HepG2 (cell line): ENCODE data around the gene GMFB. TPM values are rescaled to one million over a fixed set of nuclear protein-coding genes. Genes with fewer than 3 reads are reported as not detected.

Experiments
- ATAC-seq: fragments of 200-7000 bp; cut with Tn5 transposase; 3 replicates; pipeline ENCODE4 v1.9.1; 2020; ENCODE audit warnings: mild to moderate bottlenecking, moderate library complexity
- BruUV-seq: library from RNA; stranded (reverse); fragments of 400-500 nt; replicated peaks from 2 replicates; lab custom pipeline; 2021; lab: Mats Ljungman, UMichigan
- CTCF ChIA-PET: fragments of 300-600 bp; formaldehyde crosslinking; extraction: SDS; loops from one replicate; lab custom pipeline; 2021; ENCODE audit warnings: low total read pairs, inconsistent platforms, low intra/inter-chr PET ratio; lab: Yijun Ruan, JAX
- POLR2A ChIA-PET: fragments of 350-600 bp; sonication (Branson Sonifier 250); formaldehyde crosslinking; loops from one replicate; lab custom pipeline; 2020; ENCODE audit warnings: antibody characterized with exemption, inconsistent platforms; lab: Yijun Ruan, JAX
- DNase-seq: peaks from one replicate; pipeline ENCODE4 v3.0.0-alpha.2; 2015; ENCODE audit warnings: low spot score
- FAIRE-seq: peaks from 3 replicates; lab custom pipeline; 2011; peaks lifted over from hg19 to GRCh38; lab: Jason Lieb, UNC
- H2AFZ ChIP-seq: one replicate; pipeline ENCODE4 v1.6.1; 2011; ENCODE audit warnings: low read length, inconsistent platforms
- H3K27ac ChIP-seq: fragments of 300-600 bp; 3 replicates; pipeline ENCODE4 v1.8.0; 2011; ENCODE audit warnings: mixed run types, mild to moderate bottlenecking, mixed read lengths, low read length, inconsistent platforms; ENCODE audit not compliant: insufficient read depth; ENCODE audit errors: extremely low read length
- H3K27me3 ChIP-seq, 2 experiments: fragments of 200-600 bp in 1 of 2; 2 replicates in 1 of 2; 3 replicates in 1 of 2; pipeline versions ENCODE4 v1.6.0 to v1.8.0; 2011; ENCODE audit warnings: low read length in 2 of 2, mild to moderate bottlenecking in 2 of 2, moderate library complexity in 2 of 2, inconsistent platforms in 1 of 2; ENCODE audit not compliant: insufficient read depth in 2 of 2, control insufficient read depth in 1 of 2
- H3K36me3 ChIP-seq, 2 experiments: fragments of 200-600 bp in 1 of 2; replicated peaks in 1 of 2; 2 replicates in 1 of 2; 3 replicates in 1 of 2; pipeline versions ENCODE4 v1.5.1 to v1.8.0; 2011; ENCODE audit warnings: low read length in 2 of 2, inconsistent platforms in 1 of 2; ENCODE audit not compliant: insufficient read depth in 2 of 2, control insufficient read depth in 1 of 2
- H3K4me1 ChIP-seq: 2 replicates; pipeline ENCODE4 v1.5.1; 2012; ENCODE audit warnings: low read length, inconsistent platforms; ENCODE audit not compliant: insufficient read depth
- H3K4me2 ChIP-seq: 2 replicates; pipeline ENCODE4 v1.6.0; 2011; ENCODE audit warnings: low read depth, low read length, inconsistent platforms
- H3K4me3 ChIP-seq, 3 experiments: fragments of 200-600 bp in 1 of 3; sonication (generic), shearing (Covaris generic) in 1 of 3; replicated peaks in 1 of 3; 2 replicates each; pipeline ENCODE4 v1.5.1; 2011 to 2016; ENCODE audit warnings: low read length in 3 of 3, inconsistent platforms in 2 of 3, low read depth in 2 of 3, mild to moderate bottlenecking in 2 of 3, control low read depth in 1 of 3, mixed read lengths in 1 of 3; ENCODE audit not compliant: insufficient read depth in 1 of 3
- H3K79me2 ChIP-seq: one replicate; pipeline ENCODE4 v1.6.1; 2011; ENCODE audit warnings: low read length, inconsistent platforms; ENCODE audit not compliant: insufficient read depth
- H3K9ac ChIP-seq: 2 replicates; pipeline ENCODE4 v1.6.0; 2011; ENCODE audit warnings: mild to moderate bottlenecking, low read depth, low read length, inconsistent platforms; ENCODE audit not compliant: insufficient read depth
- H3K9me3 ChIP-seq: 2 replicates; pipeline ENCODE4 v1.5.1; 2012; ENCODE audit warnings: mild to moderate bottlenecking, low read length
- H4K20me1 ChIP-seq: 2 replicates; pipeline ENCODE4 v1.6.0; 2011; ENCODE audit warnings: inconsistent platforms, mild to moderate bottlenecking, low read length, moderate library complexity; ENCODE audit not compliant: insufficient read depth
- ARID3A ChIP-seq: IDR thresholded peaks from 2 replicates; pipeline ENCODE4 v1.6.1; 2012; ENCODE audit warnings: low read depth, low read length, improper control_type of control experiment
- E2F1 ChIP-seq: sonication (generic); formaldehyde crosslinking; IDR thresholded peaks from 2 replicates; pipeline ENCODE4 v1.5.0; 2020; ENCODE audit warnings: missing genetic modification reagents
- ERF ChIP-seq: IDR thresholded peaks from 2 replicates; pipeline ENCODE4 v1.6.1; 2018; ENCODE audit warnings: missing biosample characterization, missing genetic modification reagents
- HNF4A ChIP-seq: sonication (generic); formaldehyde crosslinking; IDR thresholded peaks from 2 replicates; pipeline ENCODE4 v1.4.0; 2020; ENCODE audit warnings: missing genetic modification reagents
- KLF9 ChIP-seq: IDR thresholded peaks from 2 replicates; pipeline ENCODE4 v1.6.1; 2016; ENCODE audit warnings: low read depth
- KMT2A ChIP-seq: sonication (generic); formaldehyde crosslinking; IDR thresholded peaks from 2 replicates; pipeline ENCODE4 v1.4.0; 2020; ENCODE audit warnings: missing genetic modification reagents
- NFIC ChIP-seq: IDR thresholded peaks from 2 replicates; pipeline ENCODE4 v1.6.1; 2012; ENCODE audit warnings: mild to moderate bottlenecking, low read length, inconsistent platforms
- RFXAP ChIP-seq: sonication (generic); formaldehyde crosslinking; IDR thresholded peaks from 2 replicates; pipeline ENCODE4 v1.4.0; 2020; ENCODE audit warnings: missing genetic modification reagents, borderline replicate concordance
- RORA ChIP-seq: sonication (generic); formaldehyde crosslinking; IDR thresholded peaks from 2 replicates; pipeline ENCODE4 v1.5.0; 2020; ENCODE audit warnings: mild to moderate bottlenecking, missing genetic modification reagents, moderate library complexity
- SIX4 ChIP-seq: sonication (generic); formaldehyde crosslinking; IDR thresholded peaks from 2 replicates; pipeline ENCODE4 v1.4.0; 2020; ENCODE audit warnings: missing genetic modification reagents
- SMAD3 ChIP-seq: sonication (generic); formaldehyde crosslinking; IDR thresholded peaks from 2 replicates; pipeline ENCODE4 v1.4.0; 2020; ENCODE audit warnings: missing genetic modification reagents
- SMARCE1 ChIP-seq: fragments of 450-650 bp; IDR thresholded peaks from 2 replicates; pipeline ENCODE4 v1.6.1; 2017; ENCODE audit warnings: borderline replicate concordance
- SMYD3 ChIP-seq: sonication (generic); formaldehyde crosslinking; IDR thresholded peaks from 2 replicates; pipeline ENCODE4 v1.8.1; 2023; ENCODE audit warnings: mild to moderate bottlenecking, missing genetic modification reagents
- SSRP1 ChIP-seq: IDR thresholded peaks from 2 replicates; pipeline ENCODE4 v1.6.1; 2016; ENCODE audit warnings: control low read depth
- U2AF1 ChIP-seq: fragments of 200-400 bp; formaldehyde crosslinking; optimal IDR thresholded peaks from 2 replicates; pipeline ENCODE3; 2017; ENCODE audit warnings: mild to moderate bottlenecking, low read depth, low read length
- ZBTB39 ChIP-seq: sonication (generic); formaldehyde crosslinking; IDR thresholded peaks from 2 replicates; pipeline ENCODE4 v1.5.0; 2020; ENCODE audit warnings: missing genetic modification reagents
- ZNF143 ChIP-seq: sonication (generic); formaldehyde crosslinking; IDR thresholded peaks from 2 replicates; pipeline ENCODE4 v1.4.0; 2020; ENCODE audit warnings: missing genetic modification reagents
- ZNF230 ChIP-seq: sonication (generic); formaldehyde crosslinking; IDR thresholded peaks from 2 replicates; pipeline ENCODE4 v1.4.0; 2020; ENCODE audit warnings: mild to moderate bottlenecking, missing genetic modification reagents
- ZNF251 ChIP-seq: sonication (generic); formaldehyde crosslinking; IDR thresholded peaks from 2 replicates; pipeline ENCODE4 v1.9.0; 2021; ENCODE audit warnings: mild to moderate bottlenecking, missing genetic modification reagents
- ZNF263 ChIP-seq: sonication (generic); formaldehyde crosslinking; IDR thresholded peaks from 2 replicates; pipeline ENCODE4 v1.4.0; 2020; ENCODE audit warnings: missing genetic modification reagents
- ZUFSP ChIP-seq: sonication (generic); formaldehyde crosslinking; IDR thresholded peaks from 2 replicates; pipeline ENCODE4 v1.9.0; 2021; ENCODE audit warnings: missing genetic modification reagents, mild to moderate bottlenecking, borderline replicate concordance
- WGBS: methylation state at CpG from one replicate; pipeline ENCODE4 v1.1.6; 2017; ENCODE audit warnings: low lambda C conversion rate; 5-methylcytosine and 5-hydroxymethylcytosine counted together
- in situ Hi-C: cut with HindIII; loops from 2 replicates; pipeline ENCODE4 v1.10.0; 2017; ENCODE audit warnings: low pct_unique_long_range_greater_than_20kb; ENCODE audit not compliant: extremely low pct_ligation_motif_present
- intact Hi-C: fragments of 100-400 bp; cut with micrococcal nuclease; formaldehyde crosslinking; loops from one replicate; pipeline ENCODE4 v1.10.0; 2022; ENCODE audit not compliant: unreplicated experiment
- polyA plus RNA-seq, 8 experiments: library from polyadenylated mRNA; depleted of rRNA in 3 of 8; stranded (reverse) in 7 of 8; unstranded in 1 of 8; fragments of >200 nt; fragmentation: Illumina TruSeq in 4 of 8; extraction: Trizol in 4 of 8; gene quantifications; 2 replicates each; pipeline versions ENCODE4 v1.2.1 to v1.2.3, GENCODE V29; 2011 to 2016; ENCODE audit warnings: low read depth in 4 of 8, missing spikeins in 1 of 8, mixed read lengths in 1 of 8; ENCODE audit not compliant: insufficient read depth in 1 of 8
- total RNA-seq, 5 experiments: library from RNA; depleted of rRNA; stranded (reverse); fragments of >200 nt; fragmentation: Illumina TruSeq; extraction: Trizol; gene quantifications; 2 replicates each; pipeline ENCODE4 v1.2.3, GENCODE V29; 2016; ENCODE audit warnings: low read depth in 1 of 5

GMFB gene
- total and polyA plus RNA-seq, 2 of the 13 experiments (the other 11 are each of a cell fraction or from before 2014, with no cell fraction given) = 17.3 to 68.2 TPM

GRCh38 chr14:54440476-54440872, 48.3 kb downstream of the GMFB start:
- intact Hi-C loops = loop anchor here (2.0 to 5.0 kb wide), 2 partner anchors 44 to 47 kb away; partner anchors contain the start of genes CDKN3 and GMFB
- H3K9me3 ChIP-seq = no peaks in the 10 kb centered on the region
- TF ChIP-seq ERF (peak; percentile 43; the same call in 1 of the 2 replicates), SMAD3 (CRISPR knock-in tag) (no peak), SMYD3 (CRISPR knock-in tag) (no peak), ZUFSP (no peak), SMARCE1 (no peak), ZNF230 (no peak), HNF4A (CRISPR knock-in tag) (peak; percentile 7; the same call in 1 of the 2 replicates), E2F1 (CRISPR knock-in tag) (peak; percentile 26; the same call in 1 of the 2 replicates), U2AF1 (peak; percentile 9), SSRP1 (0 out of 2 replicates have a peak, but pooled peaks have one; percentile 36), ZNF251 (no peak), RORA (no peak), NFIC (no peak), ARID3A (0 out of 2 replicates have a peak, but pooled peaks have one; percentile 28), ZNF143 (CRISPR knock-in tag) (no peak), ZNF263 (CRISPR knock-in tag) (no peak), KMT2A (peak; percentile 13; the same call in 1 of the 2 replicates), ZBTB39 (0 out of 2 replicates have a peak, but pooled peaks have one; percentile 4), RFXAP (no peak), KLF9 (CRISPR knock-in tag) (0 out of 2 replicates have a peak, but pooled peaks have one; percentile 10), SIX4 (CRISPR knock-in tag) (no peak)

More at GRCh38 chr14:54440476-54440872, 48.3 kb downstream of the GMFB start:
- peak overlapping the region; percentile 81 for H3K4me2 ChIP-seq
- peaks cover 54% of the 10 kb centered on the region for H3K4me1 ChIP-seq
- peak overlapping the region; percentile 96 for H3K27ac ChIP-seq
- BruUV-seq = TSS peak; percentile 51
- ATAC-seq (no peak), DNase-seq (no peak), FAIRE-seq (no peak)
- H4K20me1 ChIP-seq = peaks cover 14% of the 10 kb centered on the region
- no peak overlapping the region for H2AFZ ChIP-seq
- 0% methylated on average over 5 of the region's 5 CpGs for WGBS
- H3K27me3 ChIP-seq = no peaks in the 10 kb centered on the region; a peak in 1 of 5 replicates
- peaks cover 0 to 9% of the 10 kb centered on the region in 2 experiments; a peak in 1 of 5 replicates for H3K36me3 ChIP-seq
- H3K4me3 ChIP-seq = peak overlapping the region; percentile 82 to 87 (median 86)
- in situ Hi-C loops = no loop called here
- H3K79me2 ChIP-seq = peaks cover 52% of the 10 kb centered on the region
- H3K9ac ChIP-seq = peak overlapping the region; percentile 95
- ChIA-PET POLR2A (interaction anchor here (1.1 to 1.7 kb wide), 4 partner anchors 16 to 73 kb away, joined by 3 to 4 read pairs (median 4); partner anchors contain the start of gene GMFB), CTCF (no interaction called here)
